ENCODE measurements around the gene PLAC9. TPM values are rescaled to one million over a fixed set of nuclear protein-coding genes. Genes with fewer than 3 reads are reported as not detected.

The PLAC9 gene
- total and polyA plus RNA-seq, 8 donors, result 0.63 to 14.6 (median 3.0) TPM

DNA sequence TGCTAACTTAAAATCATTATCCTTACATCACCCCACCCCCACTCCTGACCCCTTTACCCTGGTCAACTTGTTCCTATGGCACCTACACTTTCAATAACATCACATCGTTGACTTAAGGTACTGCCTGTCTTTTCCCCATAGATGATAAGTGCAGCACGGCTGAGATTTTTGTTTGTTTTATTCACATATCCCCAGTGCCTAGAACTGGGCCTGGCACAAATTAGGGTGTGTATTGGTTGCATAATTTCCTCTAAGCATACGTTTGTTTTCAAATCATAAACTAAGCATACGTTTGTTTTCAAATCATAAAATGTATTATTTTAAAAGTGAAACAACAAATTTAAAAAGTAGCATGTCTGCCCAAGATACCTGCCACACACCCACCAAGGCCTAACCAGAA lies 37.5 kb downstream of the PLAC9 start:
- DNase-seq (no peak), FAIRE-seq (no peak), ATAC-seq (no peak)
- TF ChIP-seq, protein P1, sequence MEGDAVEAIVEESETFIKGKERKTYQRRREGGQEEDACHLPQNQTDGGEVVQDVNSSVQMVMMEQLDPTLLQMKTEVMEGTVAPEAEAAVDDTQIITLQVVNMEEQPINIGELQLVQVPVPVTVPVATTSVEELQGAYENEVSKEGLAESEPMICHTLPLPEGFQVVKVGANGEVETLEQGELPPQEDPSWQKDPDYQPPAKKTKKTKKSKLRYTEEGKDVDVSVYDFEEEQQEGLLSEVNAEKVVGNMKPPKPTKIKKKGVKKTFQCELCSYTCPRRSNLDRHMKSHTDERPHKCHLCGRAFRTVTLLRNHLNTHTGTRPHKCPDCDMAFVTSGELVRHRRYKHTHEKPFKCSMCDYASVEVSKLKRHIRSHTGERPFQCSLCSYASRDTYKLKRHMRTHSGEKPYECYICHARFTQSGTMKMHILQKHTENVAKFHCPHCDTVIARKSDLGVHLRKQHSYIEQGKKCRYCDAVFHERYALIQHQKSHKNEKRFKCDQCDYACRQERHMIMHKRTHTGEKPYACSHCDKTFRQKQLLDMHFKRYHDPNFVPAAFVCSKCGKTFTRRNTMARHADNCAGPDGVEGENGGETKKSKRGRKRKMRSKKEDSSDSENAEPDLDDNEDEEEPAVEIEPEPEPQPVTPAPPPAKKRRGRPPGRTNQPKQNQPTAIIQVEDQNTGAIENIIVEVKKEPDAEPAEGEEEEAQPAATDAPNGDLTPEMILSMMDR (IDR thresholded peaks at IDR 0.05), result no peak
- Histone ChIP-seq H3K27me3 (no peaks in the 10 kb centered on the region), H3K36me3 (peaks cover 0 to 26% (median 9%) of the 10 kb centered on the region in 3 donors), H3K4me3 (no peak overlapping the region), H3K9me3 (no peaks in the 10 kb centered on the region), H3K4me1 (peaks cover 0 to 3% (median 0%) of the 10 kb centered on the region in 3 donors), H3K27ac (no peak overlapping the region)
- intact Hi-C loops (cut with DNase I), result no loop called here
- WGBS, 2 donors, result 32 to 43% methylated on average over 4 of the region's 4 CpGs

DNA sequence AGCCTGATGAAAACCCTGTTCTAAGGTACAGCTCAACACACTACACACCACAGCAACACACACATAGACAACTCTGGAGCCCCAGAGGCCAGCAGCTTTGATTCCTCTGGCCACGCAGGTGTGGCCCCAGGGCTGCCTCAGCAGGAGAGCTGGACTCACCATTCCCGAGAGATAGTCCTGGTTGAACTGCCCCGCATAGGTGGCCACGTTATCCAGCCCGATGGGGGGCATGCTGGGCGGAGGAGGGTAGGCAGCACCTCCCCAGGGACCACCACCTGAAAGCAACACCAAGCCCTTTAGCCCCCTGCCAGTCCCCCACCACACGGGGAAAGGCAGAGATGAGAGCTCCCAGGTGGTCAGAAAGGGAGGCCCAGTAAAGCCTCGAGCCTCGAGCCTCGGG lies 38.1 kb downstream of the PLAC9 start:
- Histone ChIP-seq H3K4me1 (peaks cover 0 to 3% (median 0%) of the 10 kb centered on the region in 3 donors), H3K27ac (no peak overlapping the region), H3K4me3 (no peak overlapping the region), H3K9me3 (no peaks in the 10 kb centered on the region), H3K27me3 (no peaks in the 10 kb centered on the region), H3K36me3 (peaks cover 0 to 25% (median 9%) of the 10 kb centered on the region in 3 donors)
- intact Hi-C loops (cut with DNase I), result no loop called here
- DNase-seq (no peak), ATAC-seq (no peak), FAIRE-seq (no peak)
- TF ChIP-seq, protein P1 (IDR thresholded peaks at IDR 0.05), result no peak
- WGBS, 2 donors, result 87 to 91% methylated on average over 10 of the region's 10 CpGs

DNA sequence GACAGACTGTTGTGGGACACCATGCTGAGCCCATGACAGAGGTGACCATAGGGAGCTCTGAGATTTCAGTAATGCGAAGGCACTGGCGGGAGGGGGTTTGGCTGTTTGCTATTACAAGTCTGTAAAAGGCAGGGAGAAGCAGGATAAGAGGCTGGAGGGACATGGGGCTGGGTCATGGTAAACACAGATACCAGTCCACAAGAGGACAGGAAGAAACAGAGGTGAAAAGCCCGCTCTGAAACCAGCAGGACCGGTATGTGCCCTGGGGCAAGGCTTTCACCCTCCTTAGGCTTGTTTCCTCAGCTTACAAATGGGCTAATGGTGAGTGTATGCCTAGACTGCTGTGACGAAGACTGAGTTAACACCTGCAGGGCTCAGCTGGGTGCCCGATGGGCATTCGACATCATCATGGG lies 38.7 kb downstream of the PLAC9 start:
- Histone ChIP-seq H3K9me3 (no peaks in the 10 kb centered on the region), H3K27ac (no peak overlapping the region), H3K36me3 (peaks cover 0 to 25% (median 8%) of the 10 kb centered on the region in 3 donors), H3K4me1 (peaks cover 0 to 2% (median 0%) of the 10 kb centered on the region in 3 donors), H3K4me3 (no peak overlapping the region), H3K27me3 (no peaks in the 10 kb centered on the region)
- TF ChIP-seq, protein P1 (IDR thresholded peaks at IDR 0.05), result no peak
- peak in 1 of 4 donors; percentile 40 for ATAC-seq
- no peak for DNase-seq
- no peak for FAIRE-seq
- WGBS, 2 donors, result 86 to 90% methylated on average over 7 of the region's 7 CpGs
- intact Hi-C loops (cut with DNase I), result no loop called here

DNA sequence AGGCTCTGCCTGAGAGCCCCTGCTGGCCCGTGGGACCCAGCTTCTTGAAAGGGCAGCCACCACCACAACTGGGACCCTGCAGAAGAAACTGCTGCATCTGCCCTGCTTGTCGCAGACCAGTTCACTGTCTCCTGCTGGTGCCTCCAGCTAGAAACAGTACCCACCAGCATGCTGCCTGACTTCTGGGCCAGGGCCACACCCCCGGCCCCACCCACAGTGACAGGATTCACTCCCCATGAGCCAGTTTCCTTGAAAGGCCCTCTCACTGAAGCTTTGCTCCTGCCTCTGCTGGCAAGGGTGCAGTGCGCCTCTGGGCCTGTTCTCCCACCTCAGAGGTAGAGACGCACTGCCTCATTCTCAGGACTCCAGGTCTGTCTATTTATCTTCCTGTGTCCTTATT lies 40.4 kb downstream of the PLAC9 start:
- H3K4me3 ChIP-seq, result no peak overlapping the region
- TF ChIP-seq, protein P1 (IDR thresholded peaks at IDR 0.05), result no peak
- intact Hi-C loops (cut with DNase I), result no loop called here
- FAIRE-seq, result no peak
- H3K27ac ChIP-seq, result no peak overlapping the region
- H3K36me3 ChIP-seq, result peaks cover 0 to 12% (median 5%) of the 10 kb centered on the region in 3 donors
- 76 to 80% methylated on average over 5 of the region's 5 CpGs for WGBS, 2 donors
- no peaks in the 10 kb centered on the region for H3K27me3 ChIP-seq
- H3K9me3 ChIP-seq, result no peaks in the 10 kb centered on the region
- DNase-seq, result no peak
- no peak for ATAC-seq
- H3K4me1 ChIP-seq, result no peaks in the 10 kb centered on the region

DNA sequence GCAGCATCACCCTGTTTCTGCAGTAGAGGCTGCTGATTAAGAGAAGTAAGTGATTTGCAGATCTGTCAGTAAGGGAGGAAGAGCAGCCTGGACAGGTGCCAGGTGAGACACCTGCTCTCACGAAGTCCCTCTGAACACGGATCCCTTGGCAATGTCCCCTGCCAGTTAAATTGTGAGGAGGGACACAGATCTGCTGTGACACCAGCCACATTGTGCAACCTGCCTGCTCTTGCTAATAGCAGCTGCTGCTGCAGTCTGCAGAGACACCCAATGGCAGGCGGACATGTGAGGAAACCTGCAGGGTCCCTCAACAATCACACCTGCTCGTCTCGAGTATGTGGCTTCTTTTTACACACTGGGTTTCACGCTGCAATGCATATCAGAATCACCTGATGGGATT lies 40.9 kb downstream of the PLAC9 start:
- FAIRE-seq (no peak), DNase-seq (no peak), ATAC-seq (no peak)
- no peaks in the 10 kb centered on the region for H3K27me3 ChIP-seq
- H3K4me1 ChIP-seq, result no peaks in the 10 kb centered on the region
- no peaks in the 10 kb centered on the region for H3K9me3 ChIP-seq
- intact Hi-C loops (cut with DNase I), result no loop called here
- H3K27ac ChIP-seq, result no peak overlapping the region
- no peak overlapping the region for H3K4me3 ChIP-seq
- H3K36me3 ChIP-seq, result peaks cover 0 to 9% (median 5%) of the 10 kb centered on the region in 3 donors
- TF ChIP-seq, protein P1 (IDR thresholded peaks at IDR 0.05), result no peak
- 58 to 65% methylated on average over 6 of the region's 6 CpGs for WGBS, 2 donors
